Measurements from ENCODE around the gene LMNTD2. TPM values are rescaled to one million over a fixed set of nuclear protein-coding genes. Genes with fewer than 3 reads are reported as not detected.
A peak's percentile ranks its signal among the peaks of the same experiment; 100 is the strongest.
"Not testable (repeated sequence)": the region's sequence is repeated elsewhere in the genome, so short reads cannot be mapped to it uniquely, and the experiment has no call there.

The LMNTD2 gene
- total RNA-seq, 2 experiments from 2014 or later, result 2.7 to 4.9 TPM

- ChIA-PET POLR2A (interaction anchor here (0.8 to 1.5 kb wide), 4 partner anchors 12 to 120 kb away, joined by 3 to 10 read pairs (median 4); partner anchors contain the start of genes DEAF1 and TMEM80), CTCF (interaction anchor here (0.6 to 1.8 kb wide), 7 partner anchors 11 to 235 kb away, joined by 3 to 6 read pairs (median 4); partner anchors contain the start of gene LMNTD2)
- H3K27me3 Mint-ChIP-seq, result peaks cover 10% of the 10 kb centered on the region
- peak overlapping the region; percentile 58 for H3K27ac Mint-ChIP-seq
- no peak for DNase-seq
- H3K4me3 Mint-ChIP-seq, result peak overlapping the region; percentile 82
- no peaks in the 10 kb centered on the region for H3K9me3 Mint-ChIP-seq (ENCODE audit: low read depth)
- ATAC-seq, result peak; percentile 42
- H3K4me1 Mint-ChIP-seq, result peaks cover 46% of the 10 kb centered on the region
- intact Hi-C loops (cut with DNase I, micrococcal nuclease), result loop anchor here (5.0 to 10.0 kb wide), 2 partner anchors 219 to 308 kb away; partner anchors contain the start of genes CEND1 (in 1 of the 2) and SLC25A22 (in 1 of the 2)
- peaks cover 9% of the 10 kb centered on the region for H3K36me3 Mint-ChIP-seq (ENCODE audit: low read depth)
These were observed 14.9 kb upstream of the LMNTD2 start for GRCh38 chr11:575313-575995.

- ATAC-seq, result no peak
- intact Hi-C loops (cut with DNase I, micrococcal nuclease), result loop anchor here (5.0 to 10.0 kb wide), 2 partner anchors 220 to 307 kb away; partner anchors contain the start of genes CEND1 (in 1 of the 2) and SLC25A22 (in 1 of the 2)
- DNase-seq, result peak; percentile 56
- Mint-ChIP-seq H3K9me3 (ENCODE audit: low read depth) (no peaks in the 10 kb centered on the region), H3K36me3 (ENCODE audit: low read depth) (peaks cover 9% of the 10 kb centered on the region), H3K27me3 (peaks cover 10% of the 10 kb centered on the region), H3K27ac (peak overlapping the region; percentile 58), H3K4me1 (peaks cover 39% of the 10 kb centered on the region), H3K4me3 (peak overlapping the region; percentile 82)
- ChIA-PET CTCF (interaction anchor here (0.6 to 1.8 kb wide), 2 partner anchors 15 to 236 kb away, joined by 5 to 6 read pairs; partner anchors contain the start of gene LMNTD2), POLR2A (interaction anchor here (0.8 kb wide), 1 partner anchor 13 kb away, joined by 3 read pairs; no protein-coding TSS in a partner anchor)
These were observed 14.2 kb upstream of the LMNTD2 start for GRCh38 chr11:574632-575312.

- H3K9me3 Mint-ChIP-seq (ENCODE audit: low read depth); CTCF ChIA-PET; ATAC-seq; H3K36me3 Mint-ChIP-seq (ENCODE audit: low read depth); H3K27ac Mint-ChIP-seq; POLR2A ChIA-PET: not testable (repeated sequence)
- Mint-ChIP-seq H3K4me3 (peak overlapping the region; percentile 82), H3K27me3 (peaks cover 10% of the 10 kb centered on the region), H3K4me1 (peaks cover 32% of the 10 kb centered on the region)
- intact Hi-C loops (cut with DNase I, micrococcal nuclease), result loop anchor here in 1 of 2 experiments (10.0 kb wide), 1 partner anchor 221 kb away; the partner anchor contains the start of genes CEND1 and SLC25A22
- DNase-seq, result peak; percentile 41
These were observed 13.6 kb upstream of the LMNTD2 start for GRCh38 chr11:574031-574570.

DNA sequence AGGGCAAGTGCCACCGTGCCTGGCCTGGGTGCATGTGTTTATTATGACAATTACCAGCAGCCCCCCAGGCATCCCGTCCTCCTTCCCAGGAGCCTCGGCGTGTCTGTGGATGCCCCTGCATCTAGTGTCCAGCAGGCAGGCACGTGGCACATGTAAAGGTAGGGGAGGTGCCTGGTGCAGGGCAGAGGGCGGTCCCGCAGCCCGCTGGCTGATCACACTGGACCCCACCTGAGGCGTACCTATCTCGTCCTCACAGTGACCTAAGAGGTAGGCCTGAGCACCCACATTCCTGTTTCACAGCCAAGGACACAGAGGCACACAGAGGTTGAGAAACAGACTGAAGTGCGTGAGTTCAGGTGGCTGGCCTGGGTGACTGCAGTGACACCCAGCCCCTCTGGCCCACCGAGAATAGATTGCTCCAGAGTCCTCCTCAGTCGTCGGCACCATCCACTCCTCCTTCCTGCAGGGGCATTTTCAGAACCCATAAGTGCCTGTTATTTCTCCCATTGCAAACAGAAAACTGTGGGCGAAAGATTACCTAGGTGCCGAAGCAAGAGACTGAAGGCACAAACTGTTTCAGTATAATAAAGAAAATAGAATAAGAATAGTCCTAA lies 12.7 kb upstream of the LMNTD2 start:
- H3K27ac Mint-ChIP-seq, result no peak overlapping the region
- no peak for DNase-seq
- ChIA-PET CTCF (no interaction called here), POLR2A (no interaction called here)
- ATAC-seq, result no peak
- intact Hi-C loops (cut with DNase I, micrococcal nuclease), result loop anchor here in 1 of 2 experiments (10.0 kb wide), 1 partner anchor 222 kb away; the partner anchor contains the start of genes CEND1 and SLC25A22
- no peak overlapping the region for H3K4me3 Mint-ChIP-seq
- H3K27me3 Mint-ChIP-seq, result peaks cover 10% of the 10 kb centered on the region
- H3K9me3 Mint-ChIP-seq (ENCODE audit: low read depth), result no peaks in the 10 kb centered on the region
- peaks cover 24% of the 10 kb centered on the region for H3K4me1 Mint-ChIP-seq
- H3K36me3 Mint-ChIP-seq (ENCODE audit: low read depth), result peaks cover 4% of the 10 kb centered on the region

DNA sequence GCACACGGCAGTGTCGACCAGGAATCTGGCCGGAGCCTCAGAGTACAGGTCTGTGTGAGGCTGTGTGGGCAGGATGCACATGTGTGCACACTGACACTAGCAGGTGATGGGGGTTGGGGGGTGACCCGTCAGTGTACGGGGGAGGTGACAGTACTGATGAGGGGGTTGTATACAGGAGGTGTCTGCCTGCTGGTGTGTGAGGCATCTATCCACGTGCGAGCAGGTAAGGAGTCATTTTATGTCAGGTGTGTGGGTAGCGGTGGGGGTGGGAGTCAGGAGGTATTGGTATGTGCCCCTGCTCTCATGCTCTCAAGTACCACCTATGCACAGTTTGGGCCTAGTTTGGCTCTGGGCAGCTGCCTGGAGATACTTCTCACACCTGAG lies 11.3 kb upstream of the LMNTD2 start:
- POLR2A ChIA-PET, result no interaction called here
- no peaks in the 10 kb centered on the region for H3K9me3 Mint-ChIP-seq (ENCODE audit: low read depth)

GRCh38 chr11:569158-569885 lies 8.8 kb upstream of the LMNTD2 start:
- intact Hi-C loops (cut with DNase I, micrococcal nuclease), result loop anchor here in 1 of 2 experiments (2.0 kb wide), 3 partner anchors 45 to 119 kb away; partner anchors contain the start of genes IRF7 and PTDSS2
- no peaks in the 10 kb centered on the region for H3K9me3 Mint-ChIP-seq (ENCODE audit: low read depth)
- DNase-seq, result peak; percentile 9
- ChIA-PET POLR2A (interaction anchor here (0.6 to 0.7 kb wide), 2 partner anchors 102 to 294 kb away, joined by 5 read pairs; no protein-coding TSS in a partner anchor), CTCF (interaction anchor here (1.6 kb wide), 1 partner anchor 15 kb away, joined by 4 read pairs; no protein-coding TSS in a partner anchor)
- H3K36me3 Mint-ChIP-seq (ENCODE audit: low read depth), result peaks cover 12% of the 10 kb centered on the region
- peaks cover 4% of the 10 kb centered on the region for H3K4me1 Mint-ChIP-seq
- ATAC-seq, result no peak
- peaks cover 2% of the 10 kb centered on the region for H3K27me3 Mint-ChIP-seq
- peak overlapping the region; percentile 72 for H3K27ac Mint-ChIP-seq
- peak overlapping the region; percentile 77 for H3K4me3 Mint-ChIP-seq

More for the DNA sequence above, 11.3 kb upstream of the LMNTD2 start:
- intact Hi-C loops (cut with DNase I, micrococcal nuclease), result loop anchor here in 1 of 2 experiments (10.0 kb wide), 1 partner anchor 223 kb away; the partner anchor contains the start of genes CEND1 and SLC25A22
- peaks cover 14% of the 10 kb centered on the region for H3K4me1 Mint-ChIP-seq
- H3K4me3 Mint-ChIP-seq, result no peak overlapping the region
- DNase-seq (peak; percentile 12), ATAC-seq (no peak)
- peaks cover 9% of the 10 kb centered on the region for H3K36me3 Mint-ChIP-seq (ENCODE audit: low read depth)
- peaks cover 10% of the 10 kb centered on the region for H3K27me3 Mint-ChIP-seq
- H3K27ac Mint-ChIP-seq, result no peak overlapping the region
- CTCF ChIA-PET, result no interaction called here

DNA sequence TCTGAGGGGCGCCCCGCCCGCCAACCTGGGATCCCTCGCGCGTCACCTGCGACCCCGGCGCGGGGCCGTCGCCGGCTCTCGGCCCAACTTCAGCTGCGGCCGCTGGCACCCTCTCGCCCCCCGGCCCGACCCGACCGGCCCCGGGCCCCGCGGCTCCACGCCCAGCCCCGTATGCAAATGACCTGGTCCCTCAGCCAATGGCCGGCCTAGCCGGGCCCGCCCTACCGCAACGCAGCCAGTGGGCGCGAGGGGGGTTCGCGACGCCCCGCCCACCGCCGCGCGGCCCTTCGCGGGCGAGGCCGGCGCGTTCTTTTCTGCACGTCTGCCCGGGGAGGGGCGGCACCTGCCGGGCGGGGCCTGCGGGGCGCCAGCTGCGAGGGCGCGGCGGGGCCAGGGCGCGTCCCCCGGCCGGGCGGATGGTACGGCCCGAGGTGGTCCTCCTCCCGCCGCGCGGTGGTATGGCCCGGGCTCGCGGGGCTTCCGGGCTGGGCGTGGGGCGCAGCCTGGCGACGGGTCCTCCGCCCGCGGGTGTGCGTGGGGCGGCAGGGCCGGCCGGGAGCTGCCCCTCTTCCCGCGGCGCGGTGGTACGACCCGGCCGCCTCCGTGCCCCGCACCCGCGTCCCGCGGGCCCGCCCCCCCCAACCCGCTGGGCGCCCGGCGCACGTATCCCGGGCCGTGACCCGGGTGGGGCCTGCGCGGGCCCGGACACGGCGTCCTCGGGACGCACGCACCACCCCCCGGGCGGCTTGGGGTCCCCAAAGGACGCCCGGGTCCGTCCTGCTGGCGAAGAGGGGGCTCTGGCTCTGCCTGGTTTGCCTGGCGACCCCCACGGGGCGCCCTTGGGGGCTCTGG lies 8.0 kb upstream of the LMNTD2 start:
- Mint-ChIP-seq H3K4me3 (peak overlapping the region; percentile 88), H3K36me3 (ENCODE audit: low read depth) (peaks cover 13% of the 10 kb centered on the region), H3K27me3 (no peaks in the 10 kb centered on the region), H3K4me1 (no peaks in the 10 kb centered on the region), H3K9me3 (ENCODE audit: low read depth) (no peaks in the 10 kb centered on the region), H3K27ac (peak overlapping the region; percentile 72)
- DNase-seq (peak; percentile 97), ATAC-seq (peak; percentile 93)
- ChIA-PET POLR2A (interaction anchor here (0.6 to 0.7 kb wide), 2 partner anchors 293 to 361 kb away, joined by 3 to 5 read pairs; partner anchors contain the start of genes BET1L and RIC8A), CTCF (interaction anchor here (0.6 to 1.6 kb wide), 2 partner anchors 14 to 36 kb away, joined by 3 to 4 read pairs; no protein-coding TSS in a partner anchor)
- intact Hi-C loops (cut with DNase I, micrococcal nuclease), result loop anchor here (1.0 to 2.0 kb wide), 11 partner anchors 8 to 332 kb away; partner anchors contain the start of genes LMNTD2 (in 2 of the 2), RASSF7 (in 2 of the 2), HRAS (in 1 of the 2) and IRF7 (in 1 of the 2)

- no peaks in the 10 kb centered on the region for H3K4me1 Mint-ChIP-seq
- H3K27me3 Mint-ChIP-seq, result no peaks in the 10 kb centered on the region
- H3K4me3 Mint-ChIP-seq, result peak overlapping the region; percentile 88
- ChIA-PET CTCF (interaction anchor here (0.6 kb wide), 1 partner anchor 36 kb away, joined by 3 read pairs; no protein-coding TSS in a partner anchor), POLR2A (interaction anchor here (0.6 kb wide), 1 partner anchor 360 kb away, joined by 3 read pairs; the partner anchor contains the start of genes BET1L and RIC8A)
- DNase-seq (no peak), ATAC-seq (peak; percentile 0)
- peaks cover 13% of the 10 kb centered on the region for H3K36me3 Mint-ChIP-seq (ENCODE audit: low read depth)
- peak overlapping the region; percentile 69 for H3K27ac Mint-ChIP-seq
- H3K9me3 Mint-ChIP-seq (ENCODE audit: low read depth), result no peaks in the 10 kb centered on the region
- intact Hi-C loops (cut with DNase I, micrococcal nuclease), result loop anchor here (1.0 to 2.0 kb wide), 11 partner anchors 7 to 331 kb away; partner anchors contain the start of genes LMNTD2 (in 2 of the 2), RASSF7 (in 2 of the 2), HRAS (in 1 of the 2) and IRF7 (in 1 of the 2)
These were observed 7.2 kb upstream of the LMNTD2 start for GRCh38 chr11:567629-568292.

All from activated CD4-positive, alpha-beta T cell treated with anti-CD3 and anti-CD28 coated beads for 36 hours (primary cell).